G401.6 (cell line): ENCODE data around the gene CORO6.
"Not testable (repeated sequence)": the region's sequence is repeated elsewhere in the genome, so short reads cannot be mapped to it uniquely, and the experiment has no call there.

ENCODE experiments used
- FAIRE-seq: peaks from 2 replicates; lab custom pipeline; 2012; peaks lifted over from hg19 to GRCh38; lab: Jason Lieb, UNC

CORO6 gene

DNA sequence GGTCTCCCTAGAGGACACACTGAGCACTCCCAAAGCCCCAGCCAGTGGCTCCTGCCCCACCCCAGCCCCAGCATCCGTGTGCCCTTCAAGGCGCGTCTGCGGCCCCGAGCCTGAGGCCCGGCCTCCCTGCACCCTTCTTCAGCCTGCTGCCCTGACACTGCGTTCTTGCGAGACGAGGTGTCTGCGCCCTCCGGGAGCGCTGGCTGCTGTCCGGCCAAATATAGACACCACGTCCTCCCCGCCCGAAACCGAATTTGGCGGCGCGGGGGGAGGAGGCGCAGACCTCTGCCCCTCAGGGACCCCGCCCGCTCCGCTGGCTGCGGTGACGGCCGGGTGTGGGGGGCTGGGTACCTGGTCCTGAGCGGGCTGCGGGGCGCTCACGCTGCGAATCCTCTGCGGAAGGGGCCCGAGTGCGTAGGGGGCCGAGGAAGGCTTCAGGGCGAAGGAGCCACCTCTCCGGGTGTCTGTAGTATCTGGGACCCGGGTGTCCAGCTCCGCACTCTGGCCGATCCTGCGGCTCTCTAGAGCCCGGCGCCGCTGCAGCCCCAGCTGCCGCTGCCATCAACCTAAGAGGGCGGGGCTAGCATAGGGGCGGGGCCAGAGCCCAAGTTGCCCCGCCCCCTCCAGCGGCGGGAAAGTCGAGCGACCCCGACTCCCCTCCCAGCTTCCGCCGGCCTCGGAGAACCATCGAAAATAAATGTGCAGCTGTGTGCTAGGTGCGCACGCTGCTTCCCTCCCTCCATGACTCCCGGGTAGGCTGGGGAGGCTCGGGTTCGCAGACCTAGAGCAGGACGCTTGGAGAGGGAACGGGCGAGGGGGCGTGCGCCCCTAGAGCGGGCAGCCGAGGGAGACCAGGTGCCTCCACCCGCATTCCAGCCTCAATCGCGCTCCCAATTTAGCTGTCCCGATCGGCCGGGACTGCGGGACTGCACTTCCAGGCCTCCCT lies at the start of gene CORO6:
Gene CORO6 (minus strand): TSS at position 576 of the 946 bp plus-strand sequence. CDS start 1,491 bp downstream, outside the sequence.
- peak; percentile 48 for FAIRE-seq

DNA sequence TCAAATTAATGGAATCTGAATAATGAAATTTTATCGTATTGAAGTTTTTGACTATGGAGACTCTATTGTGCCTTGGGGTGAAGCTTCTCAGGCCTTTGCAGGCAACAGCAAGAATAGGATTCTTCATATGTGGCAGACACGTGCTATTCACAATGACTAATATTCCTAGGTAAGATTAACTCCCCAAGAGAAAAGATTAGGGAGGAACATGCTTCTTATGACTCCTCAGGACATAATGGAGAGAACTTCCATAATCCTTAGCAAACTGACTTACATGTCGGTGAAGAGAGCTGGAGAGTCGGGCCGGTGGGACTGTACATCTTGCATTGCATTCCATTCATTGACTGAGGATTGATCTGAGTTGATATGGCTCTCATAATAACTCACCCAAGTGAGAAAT lies 48.9 kb upstream of the CORO6 start:
- FAIRE-seq, result no peak

DNA sequence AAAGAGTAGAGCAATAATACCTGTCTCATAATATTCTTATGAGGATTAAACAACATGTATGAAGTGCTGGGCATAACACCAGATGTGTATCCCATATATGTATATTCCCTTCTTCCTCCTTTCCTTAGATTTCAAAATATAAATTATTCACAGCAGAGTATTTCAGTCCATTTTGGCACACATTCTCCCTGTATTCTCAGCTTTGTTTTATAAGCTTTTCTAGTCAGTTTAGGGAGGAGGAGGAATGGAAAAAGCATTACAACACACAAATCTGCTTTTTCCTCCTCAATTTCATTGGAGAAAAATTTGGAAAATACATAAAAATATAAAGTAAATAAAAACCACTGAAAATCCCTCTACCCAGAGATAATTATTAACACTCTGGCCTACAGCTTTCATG lies 46.6 kb upstream of the CORO6 start:
- no peak for FAIRE-seq

DNA sequence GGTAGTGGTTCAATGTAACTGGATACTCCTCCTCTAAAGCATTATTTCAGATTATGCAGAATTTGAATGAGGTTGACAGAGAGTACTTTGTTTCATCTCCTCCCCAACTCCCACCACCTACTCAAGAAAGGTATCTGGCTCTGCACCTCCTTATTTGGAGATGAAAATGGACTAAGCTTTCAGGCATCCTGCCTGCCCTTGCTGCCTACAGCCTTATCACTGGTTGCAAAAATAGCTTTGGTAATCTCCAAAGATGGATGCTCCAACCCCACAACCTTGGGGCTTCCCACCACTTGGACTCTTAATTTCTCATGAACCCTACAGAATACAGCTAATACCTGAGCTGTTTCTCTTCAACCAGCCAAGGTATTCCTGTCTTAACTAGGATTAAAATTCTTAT lies 45.3 kb upstream of the CORO6 start:
- no peak for FAIRE-seq

DNA sequence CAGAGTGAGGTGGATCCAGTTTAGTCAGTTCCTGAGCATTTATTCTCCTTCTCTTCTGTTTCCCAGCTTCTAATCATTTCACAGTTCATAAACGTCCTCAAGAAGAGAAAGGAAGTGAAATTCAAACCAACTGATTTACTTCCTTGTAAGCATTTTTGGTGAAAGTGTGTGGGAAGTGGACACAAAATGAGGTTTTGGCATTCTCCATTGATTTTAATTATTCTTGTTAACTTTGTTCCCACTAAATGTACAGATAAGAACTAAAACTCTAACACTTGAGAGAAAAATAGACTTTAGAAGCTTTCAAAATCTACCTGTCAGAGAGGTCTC lies 42.7 kb upstream of the CORO6 start:
- FAIRE-seq, result no peak

DNA sequence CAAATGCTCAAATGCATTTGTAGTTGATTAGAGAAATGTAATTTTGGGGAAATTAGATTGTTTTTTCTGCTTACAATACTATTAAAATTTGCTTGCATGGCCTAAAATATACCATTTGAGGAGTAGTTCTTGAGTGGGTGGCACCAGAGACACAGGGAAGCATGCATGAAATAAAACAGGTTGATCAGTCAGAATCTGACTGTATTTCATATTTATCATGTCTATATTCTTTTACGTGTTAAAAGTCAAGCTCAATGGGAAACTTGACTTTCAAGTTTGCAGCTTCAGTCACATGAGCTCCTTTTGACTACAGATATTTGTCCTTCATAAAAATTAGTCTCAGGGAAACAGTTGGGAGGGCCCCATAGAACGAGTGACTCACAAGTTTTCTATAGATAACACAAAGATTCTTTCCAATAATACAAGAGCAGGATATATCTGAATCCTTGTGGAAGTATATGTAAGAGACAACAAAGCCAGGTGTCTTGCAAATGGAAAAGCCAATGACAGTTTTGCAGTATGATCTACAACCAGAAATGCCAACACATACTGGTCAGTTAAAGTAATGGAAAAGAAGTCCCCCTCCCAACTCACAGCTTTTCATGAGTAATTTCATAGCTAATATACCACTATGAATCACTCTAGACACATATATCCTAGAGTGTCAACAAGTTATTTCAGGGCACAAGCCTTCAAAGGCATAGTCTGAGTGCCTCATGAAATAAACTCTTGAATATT lies 42.2 kb upstream of the CORO6 start:
- FAIRE-seq, result no peak

DNA sequence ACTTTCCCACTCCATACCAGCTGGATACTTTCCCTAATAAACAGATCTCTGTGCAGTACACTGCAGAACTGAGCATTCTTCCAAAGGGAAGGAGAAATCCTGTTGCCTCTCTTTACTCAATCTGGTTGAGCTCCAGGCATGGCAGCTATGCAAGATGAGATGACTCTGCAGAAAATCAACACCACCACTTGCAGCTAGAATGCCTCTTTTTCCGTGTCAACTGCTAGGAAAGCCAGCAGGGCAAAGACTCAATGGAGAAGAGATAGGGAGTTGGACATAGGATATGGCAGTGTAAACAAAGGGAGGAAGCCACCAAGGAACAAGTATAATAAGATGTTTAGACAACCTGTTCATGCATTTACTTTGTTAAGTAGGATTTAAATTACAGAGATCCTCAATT lies 40.4 kb upstream of the CORO6 start:
- FAIRE-seq, result no peak

DNA sequence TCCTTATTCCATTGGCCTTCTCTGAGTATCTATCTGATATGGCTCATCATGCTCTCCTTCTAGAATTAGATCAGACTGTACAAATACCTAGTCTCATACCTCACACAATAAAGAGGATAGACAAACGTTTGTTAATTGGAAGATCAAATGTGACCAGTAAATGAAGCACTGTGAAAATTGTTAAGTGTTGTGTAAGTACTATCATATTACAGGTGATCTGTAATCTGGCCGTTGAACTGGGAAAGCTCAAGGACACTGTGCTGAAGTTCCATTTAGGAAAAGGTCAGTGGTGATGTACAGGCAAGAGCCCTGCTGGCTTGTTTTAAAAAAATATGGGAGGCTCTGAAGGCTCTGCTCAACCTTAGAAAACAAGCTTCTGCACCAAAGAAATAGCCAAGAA lies 38.5 kb upstream of the CORO6 start:
- FAIRE-seq, result no peak

DNA sequence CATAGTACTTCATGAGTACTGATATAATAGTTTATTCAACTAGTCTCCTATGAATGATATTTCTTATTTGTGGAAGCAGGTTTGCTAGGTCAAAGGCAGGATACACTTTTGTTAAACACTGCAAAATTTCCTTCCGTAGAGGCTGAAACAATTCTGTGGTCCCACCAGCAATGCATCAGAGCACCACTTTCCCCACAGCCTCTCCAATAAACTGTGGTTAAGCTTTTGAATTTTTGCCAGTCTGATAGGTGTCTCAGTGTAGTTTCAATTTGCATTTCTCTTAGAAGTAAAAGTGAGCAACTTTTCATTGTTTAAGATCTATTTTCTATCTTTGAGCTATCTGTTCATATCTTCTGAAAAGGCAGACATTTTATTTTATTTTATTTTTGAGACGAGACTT lies 36.4 kb upstream of the CORO6 start:
- no peak for FAIRE-seq

DNA sequence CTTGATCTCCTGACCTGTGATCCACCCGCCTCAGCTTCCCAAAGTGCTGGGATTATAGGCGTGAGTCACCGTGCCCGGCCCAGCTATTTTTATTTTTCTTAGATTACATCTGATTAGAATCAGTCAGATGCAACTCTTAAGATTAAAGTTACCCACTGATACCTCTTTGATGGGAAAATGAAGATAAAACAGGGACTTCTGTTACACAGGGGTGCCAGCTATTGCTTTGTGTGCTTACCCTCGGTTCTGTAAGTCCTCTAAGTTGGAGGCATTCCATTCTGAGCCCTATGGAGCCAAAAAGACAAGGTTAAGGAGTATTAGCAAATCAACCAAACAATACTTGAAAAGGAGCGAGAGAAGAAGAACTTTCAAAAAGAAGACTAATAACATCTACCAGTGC lies 32.6 kb upstream of the CORO6 start:
- no peak for FAIRE-seq

DNA sequence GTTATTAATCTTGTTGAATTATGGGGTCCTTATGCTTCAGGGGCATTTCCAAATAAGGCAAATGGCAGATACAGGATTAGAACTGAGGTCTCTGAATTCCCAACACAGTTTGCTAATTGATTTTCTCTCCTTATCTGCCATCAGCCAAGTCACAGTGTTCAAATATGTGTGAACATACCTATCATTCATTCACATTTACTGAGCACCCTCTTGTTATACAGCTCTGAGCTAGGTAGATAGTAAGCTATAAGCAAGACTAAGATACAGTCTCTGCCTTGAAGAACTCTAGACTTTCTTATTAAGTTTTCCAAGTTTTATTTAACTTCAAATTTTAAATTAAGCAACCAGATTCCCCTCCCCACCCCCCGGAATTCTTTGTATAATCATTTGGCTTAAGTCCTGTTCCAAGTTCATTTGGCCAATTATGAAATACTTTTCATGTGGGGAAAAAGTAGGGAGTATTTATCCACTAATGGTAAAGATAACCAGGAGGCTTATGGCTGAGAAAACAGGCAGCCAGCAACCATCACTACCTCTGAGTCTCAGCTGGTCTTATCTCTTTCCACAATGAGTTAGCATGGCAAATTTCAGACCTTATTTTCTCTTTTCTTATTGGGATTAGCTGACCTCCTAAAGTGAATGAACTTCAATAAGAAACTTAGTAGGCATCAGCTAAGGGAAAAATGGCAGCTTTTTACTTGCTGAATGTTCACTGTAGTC lies 31.4 kb upstream of the CORO6 start:
- no peak for FAIRE-seq

DNA sequence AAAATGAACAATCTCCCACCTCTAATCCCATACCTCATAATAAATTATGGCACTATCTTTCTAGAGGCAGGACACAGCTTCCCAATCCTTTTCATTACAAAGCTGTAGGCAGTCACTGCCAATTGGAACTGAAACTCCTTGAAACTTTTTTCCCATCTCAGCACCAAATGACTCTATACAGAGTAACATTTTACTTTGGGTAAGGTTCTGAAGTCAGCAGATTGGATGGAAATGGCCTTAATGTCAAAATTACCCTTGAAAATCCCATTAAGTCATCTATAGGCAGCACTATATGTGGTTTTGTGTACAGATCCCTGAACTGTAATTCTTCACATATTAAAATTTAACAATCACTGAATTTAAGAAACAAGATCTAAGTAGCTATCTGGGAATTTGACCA lies 30.3 kb upstream of the CORO6 start:
- FAIRE-seq, result no peak

DNA sequence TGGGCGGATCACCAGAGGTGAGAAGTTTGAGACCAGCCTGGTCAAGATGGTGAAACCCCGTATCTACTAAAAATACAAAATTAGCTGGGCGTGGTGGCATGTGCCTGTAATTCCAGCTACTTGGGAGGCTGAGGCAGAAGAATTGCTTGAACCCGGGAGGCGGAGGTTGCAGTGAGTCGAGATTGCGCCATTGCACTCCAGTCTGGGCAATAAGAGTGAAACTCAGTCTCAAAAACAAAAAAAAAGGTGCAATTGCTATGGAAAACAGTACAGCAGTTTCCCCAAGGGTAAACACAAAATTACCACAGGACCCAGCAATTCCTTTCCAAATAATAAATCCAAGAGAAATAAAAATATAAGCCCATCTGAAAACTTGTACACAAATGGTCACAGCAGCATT lies 29.2 kb upstream of the CORO6 start:
- FAIRE-seq, result not testable (repeated sequence)

DNA sequence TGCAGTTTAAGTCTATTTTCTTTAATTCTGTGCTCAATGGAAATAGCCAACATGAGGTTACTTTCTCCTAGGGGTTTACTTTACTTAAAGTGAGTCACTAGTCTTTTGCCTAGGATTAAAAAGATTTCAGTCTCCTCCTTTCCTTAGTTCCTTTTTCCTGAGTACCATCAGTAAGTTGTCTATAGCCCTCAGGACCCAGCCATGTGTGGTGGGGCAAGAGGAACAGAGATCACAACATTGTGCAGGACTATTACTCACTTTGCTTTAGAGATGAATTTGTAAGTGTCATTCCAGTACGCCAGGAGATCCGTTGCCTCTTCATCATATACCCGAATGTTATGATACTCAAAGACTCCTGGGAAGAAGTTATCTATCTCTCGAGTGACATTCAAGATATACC lies 27.7 kb upstream of the CORO6 start:
- FAIRE-seq, result no peak

DNA sequence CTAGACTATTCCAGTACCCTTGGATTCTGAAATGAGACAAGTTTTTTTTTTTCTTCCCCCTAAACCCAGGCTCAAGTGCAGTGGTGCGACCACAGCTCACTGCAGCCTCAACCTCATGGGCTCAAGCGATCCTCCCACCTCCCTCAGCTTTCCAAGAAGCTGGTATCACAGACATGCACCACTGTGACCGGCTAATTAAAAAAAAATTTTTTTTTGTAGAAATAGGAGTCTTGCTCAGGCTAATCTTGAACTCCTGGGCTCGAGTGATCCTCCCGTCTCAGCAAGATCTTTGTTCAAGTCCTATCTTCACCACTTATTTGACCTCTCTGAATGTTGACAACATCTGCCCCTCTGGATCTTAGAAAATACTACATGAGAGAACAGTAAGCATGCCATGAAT lies 26.6 kb upstream of the CORO6 start:
- FAIRE-seq, result no peak

DNA sequence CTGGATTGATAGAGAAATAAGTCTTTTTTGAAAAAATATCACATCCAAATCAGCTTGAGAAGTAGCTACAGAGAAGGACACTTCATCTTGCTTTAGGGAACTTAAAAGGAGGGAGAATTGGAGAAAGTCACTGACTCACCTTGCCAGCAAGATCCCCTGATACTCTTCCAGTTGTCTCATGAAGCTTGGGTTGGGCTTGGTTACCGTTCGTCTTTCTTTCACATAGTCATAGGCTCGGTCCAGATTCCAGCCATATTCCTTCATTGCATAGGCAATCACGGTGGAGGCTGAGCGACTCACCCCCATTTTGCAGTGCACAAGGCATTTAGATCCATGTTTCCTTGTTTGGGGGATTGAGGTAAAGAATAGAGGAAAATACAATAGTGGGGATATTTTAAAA lies 25.3 kb upstream of the CORO6 start:
- FAIRE-seq, result no peak

DNA sequence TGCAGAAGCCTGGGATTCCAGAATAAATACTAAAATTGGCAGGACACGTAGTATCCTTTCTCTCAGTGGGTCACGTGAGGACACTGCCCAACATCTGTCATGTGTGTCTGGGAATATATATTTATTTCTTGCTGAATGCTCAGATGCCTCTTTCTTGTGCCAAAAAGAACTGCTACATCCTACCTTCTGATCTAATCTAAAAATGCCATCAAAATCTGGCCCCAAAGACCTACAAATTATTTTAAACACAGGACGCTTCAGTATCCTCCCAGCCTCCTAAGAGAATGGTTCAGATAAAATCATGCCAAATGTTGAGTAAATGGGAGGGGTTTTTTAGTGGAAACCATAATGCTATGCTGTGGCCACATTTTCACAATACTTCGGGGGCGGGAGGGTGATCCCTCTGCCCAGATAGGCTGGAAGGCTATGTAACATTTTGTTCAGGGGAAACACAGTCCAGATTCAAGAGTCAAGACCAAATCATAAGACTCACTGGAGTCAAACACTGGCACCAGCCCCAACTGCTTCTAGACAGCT lies 22.9 kb upstream of the CORO6 start:
- FAIRE-seq, result no peak

DNA sequence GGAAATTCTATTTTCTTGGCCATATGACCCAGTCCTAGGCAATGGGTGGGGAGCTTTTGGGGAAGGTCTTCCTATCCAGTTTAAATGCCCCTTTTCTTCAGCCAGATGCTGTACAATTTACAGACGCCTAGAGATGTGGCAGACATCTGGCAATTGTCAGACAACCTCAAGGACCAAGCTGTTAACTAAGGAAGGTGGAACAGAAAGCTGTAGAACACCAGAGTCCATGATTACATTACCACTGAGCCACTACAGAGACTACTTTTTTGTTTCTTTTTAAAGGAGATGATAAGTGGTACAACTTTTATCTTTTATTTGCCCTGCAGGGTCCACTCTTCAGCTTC lies 21.1 kb upstream of the CORO6 start:
- FAIRE-seq, result no peak

DNA sequence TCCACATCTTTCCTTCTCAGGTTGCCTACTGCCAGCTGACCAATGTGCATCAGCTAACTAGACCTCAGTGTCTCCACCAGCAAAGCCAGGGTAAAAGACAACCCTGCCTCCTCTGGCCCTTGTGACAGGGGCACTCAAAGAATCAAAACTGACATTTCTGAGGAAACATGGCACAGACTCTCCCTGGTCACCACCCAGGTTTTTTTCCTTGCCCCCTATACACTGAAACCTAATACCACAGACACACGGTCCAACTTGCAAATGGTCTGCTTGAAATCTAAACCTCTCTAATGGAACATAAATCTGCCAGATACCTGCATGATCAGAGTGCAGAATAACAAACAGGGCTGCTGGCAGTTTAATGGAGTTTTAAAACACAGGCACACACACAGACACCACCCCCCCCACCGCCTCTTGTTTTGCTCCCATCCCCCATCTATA lies 19.5 kb upstream of the CORO6 start:
- no peak for FAIRE-seq

DNA sequence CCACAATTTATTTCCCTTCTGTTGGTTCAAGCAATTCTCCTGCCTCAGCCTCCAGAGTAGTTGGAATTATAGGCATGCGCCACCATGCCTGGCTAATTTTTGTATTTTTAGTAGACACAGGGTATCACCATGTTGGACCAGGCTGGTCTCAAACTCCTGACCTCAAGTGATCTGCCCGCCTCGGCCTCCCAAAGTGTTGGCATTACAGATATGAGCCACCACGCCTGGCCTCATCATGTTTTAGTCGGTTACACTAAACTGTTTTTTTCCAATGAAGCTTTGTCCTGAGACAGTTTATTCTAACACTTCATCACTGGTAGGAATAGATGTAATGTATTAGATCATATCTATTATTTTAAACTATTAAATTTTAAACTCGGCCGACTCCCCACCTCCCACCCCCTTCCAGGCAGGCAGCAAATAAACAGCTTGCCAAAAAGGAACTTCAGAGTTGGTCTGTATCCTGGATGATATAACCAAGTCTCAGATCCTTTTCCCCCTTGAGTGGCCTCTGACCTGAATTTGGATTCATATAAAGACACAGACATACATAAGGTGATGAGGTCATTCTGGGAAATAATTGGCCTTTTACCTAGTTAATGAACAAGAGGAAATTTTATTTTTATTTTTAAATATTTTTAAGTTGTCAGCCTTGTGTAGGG lies 18.4 kb upstream of the CORO6 start:
- no peak for FAIRE-seq

DNA sequence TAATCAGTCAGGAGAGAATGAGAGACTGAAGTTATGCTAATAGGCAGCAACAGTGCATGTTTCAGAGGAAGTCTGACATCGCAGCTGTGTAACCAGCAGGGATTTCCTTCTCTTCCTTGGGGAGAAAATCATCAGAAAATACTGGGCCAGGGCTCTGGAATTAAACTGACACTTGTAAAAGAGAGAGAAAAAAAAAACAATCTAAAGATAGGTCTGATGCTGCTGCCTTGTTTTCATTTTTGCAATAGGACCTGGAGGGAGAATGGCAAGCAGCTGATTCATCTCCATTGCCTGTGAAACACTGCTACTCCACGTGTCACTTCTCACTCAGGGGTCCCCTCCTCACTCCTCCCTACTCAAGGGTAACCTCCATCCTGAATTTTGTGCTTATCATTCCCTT lies 17.7 kb upstream of the CORO6 start:
- FAIRE-seq, result no peak

DNA sequence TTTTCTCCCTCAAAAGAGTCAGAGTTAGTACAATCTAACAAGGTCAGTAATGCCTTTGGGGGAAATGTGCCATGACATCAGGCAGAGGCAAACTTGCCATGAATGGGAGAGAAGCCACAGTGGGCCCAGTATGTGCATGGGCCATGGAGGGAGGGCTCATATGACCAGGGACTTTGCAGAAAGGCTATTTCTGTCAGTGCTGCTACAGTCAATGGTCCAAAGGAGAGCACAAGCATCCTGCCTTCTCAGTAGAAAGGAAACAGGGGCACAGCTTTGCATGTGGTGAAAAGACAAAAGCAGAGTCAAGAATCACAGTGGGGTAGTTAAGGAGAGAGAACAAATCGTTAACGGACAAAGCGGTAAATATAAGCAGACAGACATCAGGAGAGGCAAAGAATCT lies 11.2 kb upstream of the CORO6 start:
- FAIRE-seq, result no peak
